ENCODE measurements around the gene FKBP2. TPM values are rescaled to one million over a fixed set of nuclear protein-coding genes. Genes with fewer than 3 reads are reported as not detected.

Gene FKBP2
- total RNA-seq: 100 to 1,000 TPM in 1 of 4 donors, 10 to 100 TPM in 3; 38.2 to 101 (median 57.8) TPM

DNA sequence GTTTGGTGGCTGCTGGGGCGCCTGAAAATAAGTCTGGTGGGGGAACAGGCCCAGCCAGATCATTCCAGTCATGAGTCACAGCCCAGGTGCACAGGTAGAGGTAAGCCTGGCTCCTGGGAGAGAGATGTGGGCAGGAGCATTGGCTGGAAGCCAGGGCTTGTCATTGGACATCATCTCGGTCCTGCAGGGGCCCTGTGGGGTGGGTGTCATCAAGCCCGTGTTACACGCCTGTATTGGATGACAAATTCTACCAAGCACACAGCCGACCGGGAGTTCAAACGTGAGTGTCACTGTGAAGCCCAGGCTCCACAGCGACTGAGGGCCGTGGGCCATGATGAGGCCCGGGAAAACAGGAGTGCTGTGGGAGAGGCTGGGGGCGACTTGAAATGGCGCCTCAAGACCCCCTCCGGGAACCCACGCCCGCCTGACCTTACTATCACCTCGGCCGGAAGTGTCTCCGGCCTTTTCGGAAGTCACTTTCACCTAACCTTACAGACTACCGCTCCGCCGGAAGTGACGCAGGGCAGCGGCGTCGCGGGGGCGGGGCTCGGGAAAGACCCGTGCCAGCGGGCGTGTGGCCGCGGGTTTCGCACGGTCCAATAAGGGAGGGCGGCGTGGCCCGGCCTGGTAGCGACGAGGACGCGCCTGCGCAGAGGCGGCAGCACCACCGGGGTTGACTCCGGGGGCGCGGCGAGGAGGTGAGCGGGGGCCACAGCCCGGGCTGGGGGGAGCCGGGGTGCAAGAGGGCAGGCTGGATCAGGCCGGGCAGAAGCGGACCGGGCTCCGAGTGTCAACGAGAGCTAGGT is at the start of gene FKBP2:
Gene FKBP2 (plus strand): TSS at position 661 of the 806 bp plus-strand sequence. CDS start 1,293 bp downstream, outside the sequence.
- H3K4me1 ChIP-seq: peaks cover 0 to 54% (median 33%) of the 10 kb centered on the region in 4 donors
- 1 to 2% methylated on average over 29 to 34 of the region's 58 CpGs for WGBS, 2 donors
- H3K36me3 ChIP-seq: peaks cover 0 to 51% (median 4%) of the 10 kb centered on the region in 3 donors
- TF ChIP-seq, protein P1, sequence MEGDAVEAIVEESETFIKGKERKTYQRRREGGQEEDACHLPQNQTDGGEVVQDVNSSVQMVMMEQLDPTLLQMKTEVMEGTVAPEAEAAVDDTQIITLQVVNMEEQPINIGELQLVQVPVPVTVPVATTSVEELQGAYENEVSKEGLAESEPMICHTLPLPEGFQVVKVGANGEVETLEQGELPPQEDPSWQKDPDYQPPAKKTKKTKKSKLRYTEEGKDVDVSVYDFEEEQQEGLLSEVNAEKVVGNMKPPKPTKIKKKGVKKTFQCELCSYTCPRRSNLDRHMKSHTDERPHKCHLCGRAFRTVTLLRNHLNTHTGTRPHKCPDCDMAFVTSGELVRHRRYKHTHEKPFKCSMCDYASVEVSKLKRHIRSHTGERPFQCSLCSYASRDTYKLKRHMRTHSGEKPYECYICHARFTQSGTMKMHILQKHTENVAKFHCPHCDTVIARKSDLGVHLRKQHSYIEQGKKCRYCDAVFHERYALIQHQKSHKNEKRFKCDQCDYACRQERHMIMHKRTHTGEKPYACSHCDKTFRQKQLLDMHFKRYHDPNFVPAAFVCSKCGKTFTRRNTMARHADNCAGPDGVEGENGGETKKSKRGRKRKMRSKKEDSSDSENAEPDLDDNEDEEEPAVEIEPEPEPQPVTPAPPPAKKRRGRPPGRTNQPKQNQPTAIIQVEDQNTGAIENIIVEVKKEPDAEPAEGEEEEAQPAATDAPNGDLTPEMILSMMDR (IDR thresholded peaks at IDR 0.05): peak in 1 of 5 experiments; percentile 47
- TF ChIP-seq EP300 (IDR thresholded peaks at IDR 0.05) (peak; percentile 96 to 98), POLR2A (IDR thresholded peaks at IDR 0.05) (peak; percentile 81 to 93)
- no peaks in the 10 kb centered on the region for H3K9me3 ChIP-seq
- DNase-seq (ENCODE audit: low spot score in 2 of 2): peak; percentile 93 to 96
- H3K27ac ChIP-seq: peak within 1 kb of the TSS; percentile 95 to 100 (median 100)
- peak within 1 kb of the TSS; percentile 78 to 98 (median 88) for H3K4me3 ChIP-seq
- no peaks in the 10 kb centered on the region for H3K27me3 ChIP-seq

DNA sequence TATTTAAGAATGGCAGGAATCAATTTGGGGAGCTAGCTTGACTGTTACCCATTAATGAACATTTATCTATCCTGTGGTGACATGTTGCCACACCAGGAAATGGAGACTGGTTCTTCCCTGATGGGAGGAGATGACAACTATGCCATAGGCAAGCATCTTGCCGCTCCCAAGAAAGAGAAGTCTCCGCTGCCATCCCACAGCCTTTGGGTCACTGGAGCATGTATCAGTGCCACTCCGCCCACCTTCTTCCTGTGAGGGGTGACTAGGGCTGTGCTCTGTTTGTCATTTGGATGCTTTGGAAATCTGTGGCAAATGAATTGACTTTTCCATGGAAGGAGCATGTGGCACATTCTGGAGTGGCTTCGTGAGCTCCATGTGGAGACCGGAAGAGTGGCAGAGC is 48.5 kb upstream of the FKBP2 start:
- no peak overlapping the region for H3K4me3 ChIP-seq
- H3K36me3 ChIP-seq: peaks cover 4 to 54% (median 14%) of the 10 kb centered on the region in 3 donors
- peaks cover 0 to 10% (median 2%) of the 10 kb centered on the region in 4 donors for H3K4me1 ChIP-seq
- no peaks in the 10 kb centered on the region for H3K27me3 ChIP-seq
- no peaks in the 10 kb centered on the region for H3K9me3 ChIP-seq
- TF ChIP-seq, protein P1 (IDR thresholded peaks at IDR 0.05): no peak
- TF ChIP-seq EP300 (IDR thresholded peaks at IDR 0.05): no peak
- TF ChIP-seq POLR2A (IDR thresholded peaks at IDR 0.05): no peak
- no peak for DNase-seq (ENCODE audit: low spot score in 2 of 2)
- WGBS, 2 donors: 91 to 93% methylated on average over 5 of the region's 5 CpGs
- H3K27ac ChIP-seq: no peak overlapping the region

DNA sequence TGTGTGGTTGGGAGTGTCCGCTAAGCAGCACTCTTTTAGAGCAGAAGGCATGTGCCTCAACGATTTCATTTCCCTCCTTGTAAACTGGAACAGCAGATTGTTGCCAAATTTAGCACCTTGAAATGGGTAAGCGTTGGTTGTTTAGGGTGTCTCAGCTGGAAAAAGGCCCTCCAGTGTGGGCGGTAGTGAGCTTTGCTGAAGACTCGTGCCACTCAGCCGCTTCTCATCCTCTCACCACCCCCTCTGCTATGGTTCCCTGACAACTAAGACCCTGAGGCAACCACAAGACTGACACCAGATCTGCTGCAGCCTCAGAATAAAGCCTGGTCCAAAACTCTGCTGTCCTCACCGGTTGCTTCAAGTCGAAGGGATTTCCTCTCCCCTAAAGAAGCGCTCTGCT is 44.3 kb upstream of the FKBP2 start:
- H3K4me1 ChIP-seq: no peaks in the 10 kb centered on the region
- peaks cover 9 to 95% (median 26%) of the 10 kb centered on the region in 3 donors for H3K36me3 ChIP-seq
- no peak for TF ChIP-seq EP300 (IDR thresholded peaks at IDR 0.05)
- TF ChIP-seq, protein P1 (IDR thresholded peaks at IDR 0.05): no peak
- no peak for TF ChIP-seq POLR2A (IDR thresholded peaks at IDR 0.05)
- no peak for DNase-seq (ENCODE audit: low spot score in 2 of 2)
- 81 to 86% methylated on average over 9 of the region's 9 CpGs for WGBS, 2 donors
- H3K27me3 ChIP-seq: no peaks in the 10 kb centered on the region
- H3K4me3 ChIP-seq: no peak overlapping the region
- no peak overlapping the region for H3K27ac ChIP-seq
- no peaks in the 10 kb centered on the region for H3K9me3 ChIP-seq

DNA sequence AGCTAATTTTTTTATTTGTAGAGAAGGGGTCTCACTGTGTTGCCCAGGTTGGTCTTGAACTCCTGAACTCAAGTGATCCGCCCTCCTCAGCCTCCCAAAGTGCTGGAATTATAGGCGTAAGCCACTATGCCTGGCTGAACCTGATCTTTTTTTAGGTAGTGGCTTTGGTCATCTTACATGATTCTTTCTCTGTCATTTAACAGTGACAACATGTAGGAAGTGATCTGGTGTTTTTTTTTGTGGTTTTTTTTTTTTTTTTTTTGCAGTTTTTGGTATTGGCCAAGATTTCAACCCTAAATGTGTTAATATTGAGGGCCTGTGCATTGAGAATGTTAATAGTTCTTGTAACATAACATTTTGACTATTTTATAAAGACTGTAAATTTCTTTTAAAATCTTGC is 42.4 kb upstream of the FKBP2 start:
- no peak overlapping the region for H3K4me3 ChIP-seq
- WGBS, 2 donors: 93 to 100% methylated on average over 2 of the region's 2 CpGs
- no peak for DNase-seq (ENCODE audit: low spot score in 2 of 2)
- H3K4me1 ChIP-seq: no peaks in the 10 kb centered on the region
- no peak for TF ChIP-seq EP300 (IDR thresholded peaks at IDR 0.05)
- no peak for TF ChIP-seq POLR2A (IDR thresholded peaks at IDR 0.05)
- TF ChIP-seq, protein P1 (IDR thresholded peaks at IDR 0.05): no peak
- H3K27ac ChIP-seq: no peak overlapping the region
- H3K27me3 ChIP-seq: no peaks in the 10 kb centered on the region
- H3K9me3 ChIP-seq: no peaks in the 10 kb centered on the region
- H3K36me3 ChIP-seq: peaks cover 9 to 99% (median 37%) of the 10 kb centered on the region in 3 donors

DNA sequence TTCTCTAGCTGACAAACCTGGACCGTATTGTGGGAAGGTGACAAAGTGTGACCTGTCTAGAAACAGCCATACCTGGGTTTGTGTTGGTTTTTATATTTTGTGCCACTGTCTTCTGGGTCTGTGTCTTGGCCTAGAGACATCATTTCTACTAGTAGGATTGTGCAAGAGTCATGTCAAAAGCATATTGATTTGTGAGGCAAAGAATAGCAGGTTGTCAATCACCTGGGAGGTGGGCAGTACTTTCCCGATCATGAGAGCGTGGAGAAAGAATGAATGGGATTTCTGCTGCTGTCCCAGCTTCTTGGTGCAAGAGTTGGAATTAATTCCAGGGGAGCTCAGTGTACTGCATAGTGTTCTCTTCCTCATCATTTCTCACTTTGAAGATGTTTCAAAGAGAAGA is 39.4 kb upstream of the FKBP2 start:
- Histone ChIP-seq H3K36me3 (peaks cover 7 to 95% (median 26%) of the 10 kb centered on the region in 3 donors), H3K9me3 (no peaks in the 10 kb centered on the region), H3K27me3 (no peaks in the 10 kb centered on the region), H3K4me3 (no peak overlapping the region), H3K4me1 (peaks cover 0 to 13% (median 7%) of the 10 kb centered on the region in 4 donors), H3K27ac (no peak overlapping the region)
- DNase-seq (ENCODE audit: low spot score in 2 of 2): no peak
- TF ChIP-seq POLR2A (IDR thresholded peaks at IDR 0.05) (no peak), EP300 (IDR thresholded peaks at IDR 0.05) (no peak)
- TF ChIP-seq, protein P1 (IDR thresholded peaks at IDR 0.05): no peak
- WGBS, 2 donors: 77 to 85% methylated on average over 3 of the region's 3 CpGs
